A549 (cell line): ENCODE data around the gene GABBR2. TPM values are rescaled to one million over a fixed set of nuclear protein-coding genes. Genes with fewer than 3 reads are reported as not detected.

ENCODE experiments used
- ATAC-seq, 2 experiments: fragments of 200-7000 bp in 1 of 2; fragments of >200 bp in 1 of 2; cut with Nextera tagmentation in 1 of 2; cut with Tn5 transposase in 1 of 2; 3 replicates each; pipeline versions ENCODE4 v1.8.0 to v1.9.1; 2018 to 2020; ENCODE audit warnings: mild to moderate bottlenecking in 1 of 2, moderate library complexity in 1 of 2
- CTCF ChIA-PET: fragments of 300-600 bp; sonication (Branson Sonifier 250); formaldehyde crosslinking; extraction: SDS; loops from one replicate; lab custom pipeline; 2021; ENCODE audit warnings: antibody characterized with exemption, inconsistent platforms; lab: Yijun Ruan, JAX
- POLR2A ChIA-PET: fragments of 350-600 bp; formaldehyde crosslinking; extraction: SDS; loops from one replicate; lab custom pipeline; 2021; ENCODE audit warnings: antibody characterized with exemption, inconsistent platforms; lab: Yijun Ruan, JAX
- DNase-seq, 2 experiments: peaks; one replicate each; pipeline versions ENCODE4 v3.0.0 to v3.0.0-alpha.2; 2011 to 2016; ENCODE audit warnings: low read depth in 1 of 2, low spot score in 1 of 2
- FAIRE-seq: peaks from 2 replicates; lab custom pipeline; 2011; peaks lifted over from hg19 to GRCh38; lab: Jason Lieb, UNC
- H3K27ac ChIP-seq, 2 experiments: fragments of >200 bp; sonication (Bioruptor Twin); formaldehyde crosslinking; 3 replicates each; pipeline ENCODE4 v1.5.1; 2016 to 2017
- H3K4me1 ChIP-seq: fragments of >200 bp; sonication (Bioruptor Twin); formaldehyde crosslinking; 3 replicates; pipeline ENCODE4 v1.6.1; 2016
- H3K4me2 ChIP-seq: fragments of >200 bp; sonication (Bioruptor Twin); formaldehyde crosslinking; 3 replicates; pipeline ENCODE4 v1.6.1; 2016
- H3K4me3 ChIP-seq: fragments of >200 bp; sonication (Bioruptor Twin); formaldehyde crosslinking; 3 replicates; pipeline ENCODE4 v1.5.1; 2016
- H3K9me3 ChIP-seq: fragments of >200 bp; sonication (Bioruptor Twin); formaldehyde crosslinking; 3 replicates; pipeline ENCODE4 v1.6.1; 2016
- BCL3 ChIP-seq: fragments of >200 bp; sonication (Bioruptor Twin); formaldehyde crosslinking; IDR thresholded peaks from 3 replicates; pipeline ENCODE4 v1.6.1; 2016
- CHD2 ChIP-seq: fragments of 150-350 bp; IDR thresholded peaks from 2 replicates; pipeline ENCODE4 v1.6.1; 2014; ENCODE audit warnings: low read length; ENCODE audit not compliant: partially characterized antibody
- CHD4 ChIP-seq: fragments of 200-600 bp; sonication (generic); IDR thresholded peaks from 2 replicates; pipeline ENCODE4 v1.6.1; 2016; ENCODE audit warnings: antibody characterized with exemption, mild to moderate bottlenecking, borderline replicate concordance
- CTCF ChIP-seq: fragments of >200 bp; sonication (Bioruptor Twin); formaldehyde crosslinking; IDR thresholded peaks from 3 replicates; pipeline ENCODE4 v1.5.1; 2016
- FOSB ChIP-seq: fragments of 250-450 bp; sonication (Bioruptor Pico); IDR thresholded peaks from 2 replicates; pipeline ENCODE4 v1.5.0; 2020; ENCODE audit warnings: mild to moderate bottlenecking, moderate library complexity
- FOSL2 ChIP-seq, 2 experiments: fragments of 450-650 bp in 1 of 2; fragments of >200 bp in 1 of 2; sonication (Bioruptor Twin) in 1 of 2; formaldehyde crosslinking; IDR thresholded peaks; 2 replicates each; pipeline versions ENCODE4 v1.5.0 to v1.6.1; 2016 to 2020; ENCODE audit warnings: mild to moderate bottlenecking in 1 of 2, moderate library complexity in 1 of 2
- HMGXB4 ChIP-seq: fragments of 250-450 bp; sonication (Bioruptor Pico); IDR thresholded peaks from 2 replicates; pipeline ENCODE4 v1.5.0; 2021; ENCODE audit warnings: mild to moderate bottlenecking, moderate library complexity, borderline replicate concordance
- HOXB13 ChIP-seq: fragments of 250-450 bp; sonication (Bioruptor Pico); IDR thresholded peaks from 2 replicates; pipeline ENCODE4 v1.5.0; 2020; ENCODE audit warnings: low read depth, mild to moderate bottlenecking, moderate library complexity
- JUN ChIP-seq, 2 experiments: fragments of >200 bp; sonication (Bioruptor Twin); formaldehyde crosslinking; IDR thresholded peaks; 2 replicates in 1 of 2; 3 replicates in 1 of 2; pipeline ENCODE4 v1.6.1; 2016 to 2017
- JUNB ChIP-seq: fragments of >200 bp; sonication (Bioruptor Twin); formaldehyde crosslinking; IDR thresholded peaks from 2 replicates; pipeline ENCODE4 v1.6.1; 2016
- MAFK ChIP-seq: fragments of 450-650 bp; IDR thresholded peaks from 2 replicates; pipeline ENCODE4 v1.6.1; 2014; ENCODE audit not compliant: partially characterized antibody
- NFE2L2 ChIP-seq: fragments of 150-350 bp; conservative IDR thresholded peaks from 2 replicates; pipeline ENCODE4 v1.6.1; 2014; ENCODE audit warnings: low read length
- NR3C1 ChIP-seq: fragments of >200 bp; sonication (Bioruptor Twin); formaldehyde crosslinking; IDR thresholded peaks from 3 replicates; pipeline ENCODE4 v1.6.1; 2017
- PBX3 ChIP-seq: IDR thresholded peaks from 2 replicates; pipeline ENCODE4 v1.6.1; 2012
- PHF8 ChIP-seq: fragments of 200-600 bp; sonication (generic); IDR thresholded peaks from 2 replicates; pipeline ENCODE4 v1.6.1; 2016; ENCODE audit warnings: low read depth, mild to moderate bottlenecking, antibody characterized with exemption, moderate library complexity, borderline replicate concordance
- POLR2AphosphoS2 ChIP-seq: conservative IDR thresholded peaks from 2 replicates; pipeline ENCODE4 v1.6.1; 2012; ENCODE audit warnings: low read length, improper control_type of control experiment, inconsistent platforms
- RAD21 ChIP-seq, 2 experiments: fragments of >200 bp in 1 of 2; sonication (Bioruptor Twin) in 1 of 2; formaldehyde crosslinking in 1 of 2; IDR thresholded peaks in 1 of 2; conservative IDR thresholded peaks in 1 of 2; 2 replicates in 1 of 2; 3 replicates in 1 of 2; pipeline ENCODE4 v1.6.1; 2012 to 2018; ENCODE audit warnings: inconsistent platforms in 1 of 2
- RNF2 ChIP-seq: fragments of 200-600 bp; sonication (generic); IDR thresholded peaks from 2 replicates; pipeline ENCODE4 v1.6.1; 2016; ENCODE audit warnings: low read depth, mild to moderate bottlenecking, antibody characterized with exemption, moderate library complexity, borderline replicate concordance
- SMC3 ChIP-seq: fragments of >200 bp; sonication (Bioruptor Twin); formaldehyde crosslinking; IDR thresholded peaks from 3 replicates; pipeline ENCODE4 v1.6.1; 2018; ENCODE audit warnings: inconsistent platforms
- USF2 ChIP-seq: fragments of 450-650 bp; IDR thresholded peaks from 2 replicates; pipeline ENCODE4 v1.6.1; 2014; ENCODE audit warnings: antibody characterized with exemption
- ZNF302 ChIP-seq: fragments of 250-450 bp; sonication (Bioruptor Pico); IDR thresholded peaks from 2 replicates; pipeline ENCODE4 v1.9.0; 2021; ENCODE audit warnings: inconsistent platforms, mild to moderate bottlenecking, moderate library complexity
- ZSCAN20 ChIP-seq: fragments of 250-450 bp; sonication (Bioruptor Pico); IDR thresholded peaks from 2 replicates; pipeline ENCODE4 v1.8.0; 2022; ENCODE audit warnings: mild to moderate bottlenecking, moderate library complexity
- WGBS: methylation state at CpG from one replicate; pipeline ENCODE4 v1.1.6; 2017; ENCODE audit errors: missing lambda C conversion rate; 5-methylcytosine and 5-hydroxymethylcytosine counted together
- polyA plus RNA-seq, 4 experiments: library from polyadenylated mRNA; depleted of rRNA in 3 of 4; stranded (reverse); fragments of >200 nt; fragmentation: RNase III in 1 of 4; extraction: RNeasy Plus Mini Kit Qiagen cat#74134 plus additional on column Dnase treatment in 1 of 4; gene quantifications; 2 replicates in 3 of 4; 3 replicates in 1 of 4; pipeline ENCODE4 v1.2.3, GENCODE V29; 2011 to 2017

The GABBR2 gene
- polyA plus RNA-seq, 2 of the 4 experiments (the other 2 are of a cell fraction): 0.08 to 0.57 TPM

- peak; percentile 100 for ATAC-seq
- H3K9me3 ChIP-seq: no peaks in the 10 kb centered on the region
- WGBS: 25% methylated on average over 8 of the region's 8 CpGs
- no peak overlapping the region for H3K27ac ChIP-seq
- H3K4me1 ChIP-seq: no peaks in the 10 kb centered on the region
- no peak for FAIRE-seq
- no peak for TF ChIP-seq USF2
- peak; percentile 96 to 99 for TF ChIP-seq RAD21 (conservative IDR thresholded peaks at IDR 0.05 in 1 of 2, IDR thresholded peaks at IDR 0.05 in 1 of 2)
- TF ChIP-seq SMC3: peak; percentile 93
- peak; percentile 96 for TF ChIP-seq CTCF
- CTCF ChIA-PET: interaction anchor here (0.5 to 4.9 kb wide), 54 partner anchors 8 to 443 kb away, joined by 3 to 127 read pairs (median 5); partner anchors contain the start of genes CORO2A, NANS, TBC1D2 and TRIM14
- H3K4me2 ChIP-seq: no peak overlapping the region
- no peak overlapping the region for H3K4me3 ChIP-seq
- POLR2A ChIA-PET: no interaction called here
- DNase-seq: peak; percentile 74 to 81
Measured at GRCh38 chr9:98263482-98264357, 445.0 kb downstream of the GABBR2 start.

- ATAC-seq (peak in 1 of 2 experiments; percentile 41; a peak in 3 of 6 replicates), FAIRE-seq (no peak), DNase-seq (no peak)
- H3K27ac ChIP-seq: 0 out of 6 replicates have a peak overlapping the region, but pooled peaks of 1 of the 2 experiments have one; percentile 2
- TF ChIP-seq MAFK (no peak), JUNB (no peak), CHD4 (no peak), RNF2 (no peak), BCL3 (no peak), POLR2AphosphoS2 (no peak), ZSCAN20 (CRISPR knock-in tag) (no peak), HMGXB4 (CRISPR knock-in tag) (no peak), NR3C1 (no peak), FOSL2 (IDR thresholded peaks at IDR 0.05) (no peak), FOSL2 (CRISPR knock-in tag; IDR thresholded peaks at IDR 0.05) (no peak), JUN (IDR thresholded peaks at IDR 0.05) (no peak), PBX3 (no peak), PHF8 (no peak), ZNF302 (CRISPR knock-in tag) (no peak), HOXB13 (no peak), FOSB (no peak), CHD2 (no peak), NFE2L2 (no peak)
- no peaks in the 10 kb centered on the region for H3K9me3 ChIP-seq
- H3K4me1 ChIP-seq: no peaks in the 10 kb centered on the region
- H3K4me3 ChIP-seq: no peak overlapping the region
- ChIA-PET CTCF (interaction anchor here (0.5 to 4.9 kb wide), 42 partner anchors 8 to 339 kb away, joined by 3 to 127 read pairs (median 6); partner anchors contain the start of genes CORO2A, NANS, TBC1D2 and TRIM14), POLR2A (no interaction called here)
- 56% methylated on average over 1 of the region's 1 CpG for WGBS
- no peak overlapping the region for H3K4me2 ChIP-seq
Measured at GRCh38 chr9:98263080-98263479, 445.7 kb downstream of the GABBR2 start.
